Stimulated activated CD4-positive, alpha-beta T cell treated with anti-CD3 and anti-CD28 coated beads, Interleukin-2, amount 100 ng/mL, for 48 hours (primary cell): ENCODE data around the gene NAALADL2.
"Not testable (repeated sequence)": the region's sequence is repeated elsewhere in the genome, so short reads cannot be mapped to it uniquely, and the experiment has no call there.

Experiments used
- DNase-seq, 2 donors: peaks; one replicate each; pipeline ENCODE4 v3.0.0-alpha.2; 2020

The NAALADL2 gene

GRCh38 chr3:175335229-175335628, 476.1 kb downstream of the NAALADL2 start:
- DNase-seq = no peak

- DNase-seq = no peak
Observed at GRCh38 chr3:175336406-175337133, 477.4 kb downstream of the NAALADL2 start.

GRCh38 chr3:175337631-175338030, 478.5 kb downstream of the NAALADL2 start:
- DNase-seq = no peak

- DNase-seq = no peak
Observed at GRCh38 chr3:175338775-175339535, 479.8 kb downstream of the NAALADL2 start.

GRCh38 chr3:175340338-175341015, 481.3 kb downstream of the NAALADL2 start:
- no peak for DNase-seq

- DNase-seq = no peak
Observed at GRCh38 chr3:175342196-175342595, 483.1 kb downstream of the NAALADL2 start.

- no peak for DNase-seq
Observed at GRCh38 chr3:175343946-175344345, 484.8 kb downstream of the NAALADL2 start.

- no peak for DNase-seq
Observed at GRCh38 chr3:175346573-175347356, 487.6 kb downstream of the NAALADL2 start.

GRCh38 chr3:175349168-175349567, 490.0 kb downstream of the NAALADL2 start:
- no peak for DNase-seq

GRCh38 chr3:175355801-175356335, 496.7 kb downstream of the NAALADL2 start:
- DNase-seq = no peak

GRCh38 chr3:175356899-175357324, 497.8 kb downstream of the NAALADL2 start:
- DNase-seq = no peak

GRCh38 chr3:175357758-175358157, 498.6 kb downstream of the NAALADL2 start:
- no peak for DNase-seq

GRCh38 chr3:175358935-175359334, 499.8 kb downstream of the NAALADL2 start:
- DNase-seq = no peak

GRCh38 chr3:175370426-175370825, 511.3 kb downstream of the NAALADL2 start:
- not testable (repeated sequence) for DNase-seq

- DNase-seq = not testable (repeated sequence)
Observed at GRCh38 chr3:175371187-175371586, 512.1 kb downstream of the NAALADL2 start.

- DNase-seq = no peak
Observed at GRCh38 chr3:175374705-175375104, 515.6 kb downstream of the NAALADL2 start.

GRCh38 chr3:175378348-175378747, 519.2 kb downstream of the NAALADL2 start:
- DNase-seq = no peak

- no peak for DNase-seq
Observed at GRCh38 chr3:175381685-175382084, 522.6 kb downstream of the NAALADL2 start.

- no peak for DNase-seq
Observed at GRCh38 chr3:175383371-175383770, 524.2 kb downstream of the NAALADL2 start.

- DNase-seq = no peak
Observed at GRCh38 chr3:175383813-175384212, 524.7 kb downstream of the NAALADL2 start.

GRCh38 chr3:175384569-175384968, 525.4 kb downstream of the NAALADL2 start:
- no peak for DNase-seq

- no peak for DNase-seq
Observed at GRCh38 chr3:175386630-175387029, 527.5 kb downstream of the NAALADL2 start.

- no peak for DNase-seq
Observed at GRCh38 chr3:175389560-175389959, 530.4 kb downstream of the NAALADL2 start.
